H1 (cell line): ENCODE data around the gene SLC6A18.
A peak's percentile ranks its signal among the peaks of the same experiment; 100 is the strongest.

Experiments
- CTCF ChIP-seq, 3 experiments: IDR thresholded peaks; 1 replicate in 2 of 3; 2 replicates in 1 of 3; pipeline versions ENCODE4 v1.5.1 to v1.6.1; 2011; ENCODE audit warnings: low read length in 3 of 3, mild to moderate bottlenecking in 3 of 3, inconsistent platforms in 2 of 3, low read depth in 1 of 3, moderate library complexity in 1 of 3; ENCODE audit not compliant: insufficient read depth in 1 of 3; ENCODE audit errors: control extremely low read depth in 1 of 3
- EZH2 ChIP-seq: fragments of 200-600 bp; sonication (generic); IDR thresholded peaks from 2 replicates; pipeline ENCODE4 v1.7.1; 2012; ENCODE audit warnings: low read depth, mild to moderate bottlenecking, moderate library complexity, low read length, inconsistent platforms; ENCODE audit not compliant: severe bottlenecking
- USF2 ChIP-seq: IDR thresholded peaks from 2 replicates; pipeline ENCODE4 v1.6.1; 2011; ENCODE audit warnings: low read length, improper control_type of control experiment

GRCh38 chr5:1176473-1177391 is 48.4 kb upstream of the SLC6A18 start:
- TF ChIP-seq CTCF (IDR thresholded peaks at IDR 0.05; ENCODE audit: control extremely low read depth in 1 of 3, insufficient read depth in 1 of 3, low read depth in 1 of 3, low read length in 3 of 3) (no peak), EZH2 (peak; percentile 28), USF2 (no peak)
